Activated naive CD8-positive, alpha-beta T cell (primary cell): ENCODE measurements around the gene RFX2.

Experiments
- H3K27ac Mint-ChIP-seq: one replicate; pipeline ENCODE4 v1.8.0; 2021; ENCODE audit warnings: mixed read lengths
- H3K27me3 Mint-ChIP-seq: one replicate; pipeline ENCODE4 v1.8.0; 2021; ENCODE audit warnings: mixed read lengths
- H3K36me3 Mint-ChIP-seq: one replicate; pipeline ENCODE4 v1.8.0; 2021; ENCODE audit warnings: mixed read lengths
- H3K4me1 Mint-ChIP-seq: one replicate; pipeline ENCODE4 v1.8.0; 2021; ENCODE audit warnings: low read depth, mixed read lengths
- H3K4me3 Mint-ChIP-seq: one replicate; pipeline ENCODE4 v1.8.0; 2021; ENCODE audit warnings: mild to moderate bottlenecking, mixed read lengths
- H3K9me3 Mint-ChIP-seq: one replicate; pipeline ENCODE4 v1.8.0; 2021; ENCODE audit warnings: low read depth, mixed read lengths

Gene RFX2

DNA sequence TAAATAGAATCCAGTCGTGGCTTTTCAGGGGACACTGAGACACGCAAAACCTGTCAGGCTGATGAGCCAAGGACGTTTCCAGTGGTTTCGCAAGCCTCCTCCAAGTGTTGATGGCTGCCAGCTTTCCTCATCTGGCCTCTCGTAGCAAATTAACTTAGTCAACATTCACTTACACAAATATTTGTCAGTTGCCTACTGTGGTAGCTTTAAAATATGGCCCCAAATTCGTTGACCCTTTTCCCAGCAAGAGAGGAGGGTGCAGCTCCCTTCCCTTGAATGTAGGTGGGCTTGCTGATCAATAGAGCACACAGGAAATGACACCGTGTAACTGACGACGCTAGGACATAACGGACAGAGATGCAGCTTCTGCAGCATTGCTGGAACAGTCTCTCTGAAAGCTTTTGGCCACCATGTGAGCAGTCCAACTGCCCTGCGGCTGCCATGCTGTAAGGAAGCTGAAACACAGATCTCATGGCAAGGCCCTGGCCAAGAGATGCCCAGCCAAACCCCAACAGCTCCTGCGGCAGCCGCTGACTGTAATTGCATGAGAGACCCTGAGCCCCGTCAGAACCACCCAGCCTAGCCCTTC lies 126.8 kb downstream of the RFX2 start:
- Mint-ChIP-seq H3K27me3 (no peaks in the 10 kb centered on the region), H3K4me3 (no peak overlapping the region), H3K27ac (peak overlapping the region; percentile 75), H3K4me1 (peaks cover 27% of the 10 kb centered on the region), H3K36me3 (no peaks in the 10 kb centered on the region), H3K9me3 (no peaks in the 10 kb centered on the region)

DNA sequence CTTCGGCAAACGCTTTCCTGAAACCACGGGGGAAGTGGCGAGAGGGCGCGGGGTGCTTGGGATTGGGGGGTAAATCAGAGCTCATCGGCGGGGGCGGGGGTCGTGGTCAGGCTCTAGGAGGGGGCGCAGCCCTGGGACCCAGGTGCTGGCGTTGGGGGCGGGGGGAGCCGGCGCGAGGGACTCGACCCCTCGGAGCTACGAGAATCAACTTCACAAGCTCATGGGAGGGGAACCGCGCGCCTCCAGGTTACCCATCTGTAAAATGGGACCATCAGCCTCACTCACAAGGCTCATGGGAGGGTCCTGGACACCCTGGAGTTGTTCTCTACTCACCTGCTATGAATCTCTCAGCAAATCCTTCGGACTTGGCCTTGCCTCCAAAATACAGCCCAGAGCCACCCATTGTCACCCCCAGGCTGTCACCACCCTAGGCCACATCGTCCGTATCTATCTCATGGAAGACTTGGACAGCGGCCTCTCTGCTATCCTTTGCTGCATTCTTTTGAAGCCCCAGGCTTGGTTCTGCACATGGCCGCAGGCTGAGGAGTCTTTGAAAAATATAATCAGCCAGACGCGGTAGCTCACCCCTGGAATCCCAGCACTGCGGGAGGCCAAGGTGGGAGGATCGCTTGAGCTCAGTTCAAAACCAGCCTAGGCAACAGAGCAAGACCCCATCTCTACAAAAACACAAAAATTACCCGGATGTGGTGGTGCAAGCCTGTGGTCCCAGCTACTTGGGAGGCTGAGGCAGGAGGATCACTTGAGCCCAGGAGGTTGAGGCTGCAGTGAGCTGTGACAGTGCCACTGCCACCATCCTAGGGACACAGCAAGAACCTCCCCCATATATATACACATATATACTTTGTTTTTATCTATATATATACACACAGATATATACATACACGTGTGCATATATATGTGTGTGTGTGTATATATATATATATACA lies 131.4 kb downstream of the RFX2 start:
- H3K9me3 Mint-ChIP-seq: no peaks in the 10 kb centered on the region
- H3K4me3 Mint-ChIP-seq: peak overlapping the region; percentile 97
- H3K27me3 Mint-ChIP-seq: no peaks in the 10 kb centered on the region
- H3K36me3 Mint-ChIP-seq: peaks cover 8% of the 10 kb centered on the region
- peaks cover 54% of the 10 kb centered on the region for H3K4me1 Mint-ChIP-seq
- peak overlapping the region; percentile 96 for H3K27ac Mint-ChIP-seq

GRCh38 chr19:5977785-5978605 lies 132.3 kb downstream of the RFX2 start, which contains the start of gene RANBP3:
Gene RANBP3 (minus strand): TSS chr19:5978140. CDS start chr19:5978082, 58 bp downstream.
- H3K36me3 Mint-ChIP-seq: peaks cover 8% of the 10 kb centered on the region
- H3K4me3 Mint-ChIP-seq: peak within 1 kb of the TSS; percentile 97
- H3K9me3 Mint-ChIP-seq: no peaks in the 10 kb centered on the region

GRCh38 chr19:5977222-5977784 lies 133.0 kb downstream of the RFX2 start:
- Mint-ChIP-seq H3K27me3 (no peaks in the 10 kb centered on the region), H3K4me3 (peak overlapping the region; percentile 97), H3K9me3 (no peaks in the 10 kb centered on the region), H3K36me3 (peaks cover 8% of the 10 kb centered on the region), H3K4me1 (peaks cover 53% of the 10 kb centered on the region), H3K27ac (peak overlapping the region; percentile 97)

More at GRCh38 chr19:5977785-5978605, 132.3 kb downstream of the RFX2 start, which contains the start of gene RANBP3:
- Mint-ChIP-seq H3K27me3 (no peaks in the 10 kb centered on the region), H3K4me1 (peaks cover 50% of the 10 kb centered on the region), H3K27ac (peak within 1 kb of the TSS; percentile 97)

DNA sequence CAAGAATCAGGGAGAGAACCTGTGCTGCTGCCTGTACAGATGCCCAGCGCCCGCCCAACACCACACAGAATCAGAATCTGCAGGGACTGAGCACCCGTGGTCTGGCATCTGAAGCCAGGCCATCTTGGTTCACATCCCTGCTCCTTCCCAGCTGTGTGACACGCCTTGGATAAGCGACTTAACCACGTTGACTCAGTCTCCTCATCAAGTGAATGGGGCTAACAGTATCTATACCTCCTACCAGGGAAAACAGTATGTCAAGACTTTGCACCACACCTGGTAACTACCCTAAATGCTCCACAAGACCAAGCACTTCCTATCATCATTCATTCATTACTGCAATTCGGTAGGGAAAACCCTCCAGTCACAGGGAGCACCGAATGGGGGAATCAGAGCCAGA lies 133.5 kb downstream of the RFX2 start:
- peaks cover 8% of the 10 kb centered on the region for H3K36me3 Mint-ChIP-seq
- H3K9me3 Mint-ChIP-seq: no peaks in the 10 kb centered on the region
- H3K27ac Mint-ChIP-seq: peak overlapping the region; percentile 97
- peak overlapping the region; percentile 97 for H3K4me3 Mint-ChIP-seq
- H3K27me3 Mint-ChIP-seq: no peaks in the 10 kb centered on the region
- H3K4me1 Mint-ChIP-seq: peaks cover 58% of the 10 kb centered on the region

DNA sequence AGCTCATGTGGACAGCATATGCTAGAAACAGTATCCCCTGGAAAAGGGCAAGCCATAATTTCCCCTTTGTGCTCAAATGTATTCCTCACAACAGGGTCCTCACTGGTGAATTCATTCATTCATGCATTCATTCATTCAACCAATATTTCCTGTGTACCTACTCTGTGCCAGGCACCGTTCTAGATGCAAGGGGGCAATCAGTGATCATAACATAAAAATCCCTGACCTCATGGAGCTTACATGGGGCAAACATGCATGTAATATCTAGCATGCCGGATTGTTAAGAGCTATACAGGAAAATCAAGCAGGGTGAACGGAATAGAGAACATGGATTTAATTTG lies 134.9 kb downstream of the RFX2 start:
- H3K4me1 Mint-ChIP-seq: peaks cover 69% of the 10 kb centered on the region
- H3K4me3 Mint-ChIP-seq: peak overlapping the region; percentile 97
- peak overlapping the region; percentile 87 for H3K27ac Mint-ChIP-seq
- no peaks in the 10 kb centered on the region for H3K9me3 Mint-ChIP-seq
- H3K27me3 Mint-ChIP-seq: no peaks in the 10 kb centered on the region
- peaks cover 12% of the 10 kb centered on the region for H3K36me3 Mint-ChIP-seq

DNA sequence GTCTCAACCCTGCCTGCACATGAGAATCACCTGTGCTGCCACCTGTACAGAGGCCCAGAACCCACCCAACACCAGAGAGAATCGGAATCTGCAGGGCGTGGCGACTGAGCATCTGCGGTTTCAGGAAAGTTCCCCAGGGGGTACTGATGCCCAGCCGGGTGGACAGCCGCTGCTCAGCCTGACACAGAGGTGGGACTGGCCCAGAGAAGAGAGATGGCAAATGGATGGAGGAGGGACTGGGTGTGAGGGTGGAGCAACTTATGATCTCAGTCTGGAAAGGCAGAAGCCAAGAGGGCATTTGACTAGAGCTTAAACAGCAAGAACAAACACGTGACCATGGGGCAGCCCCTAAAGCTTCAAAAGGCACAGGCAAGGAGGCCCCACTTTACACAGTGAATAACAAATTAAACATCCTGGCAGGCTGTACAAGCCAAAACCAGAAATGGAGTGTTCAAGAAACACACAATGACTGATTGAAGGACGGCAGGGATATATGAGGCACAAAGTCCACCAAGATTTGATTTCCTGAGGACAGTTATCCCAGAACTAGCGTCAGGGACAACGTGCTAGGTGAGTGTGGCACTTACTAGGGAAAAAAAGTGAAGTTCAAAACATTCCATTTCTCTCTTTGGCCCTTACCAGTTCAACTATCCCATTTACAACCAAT lies 135.4 kb downstream of the RFX2 start:
- Mint-ChIP-seq H3K9me3 (no peaks in the 10 kb centered on the region), H3K4me1 (peaks cover 73% of the 10 kb centered on the region), H3K4me3 (peak overlapping the region; percentile 97), H3K27ac (peak overlapping the region; percentile 87), H3K27me3 (no peaks in the 10 kb centered on the region), H3K36me3 (peaks cover 12% of the 10 kb centered on the region)

GRCh38 chr19:5973867-5974635 lies 136.2 kb downstream of the RFX2 start:
- Mint-ChIP-seq H3K27ac (peak overlapping the region; percentile 87), H3K27me3 (no peaks in the 10 kb centered on the region), H3K36me3 (peaks cover 12% of the 10 kb centered on the region), H3K4me1 (peaks cover 79% of the 10 kb centered on the region), H3K9me3 (no peaks in the 10 kb centered on the region), H3K4me3 (peak overlapping the region; percentile 97)

DNA sequence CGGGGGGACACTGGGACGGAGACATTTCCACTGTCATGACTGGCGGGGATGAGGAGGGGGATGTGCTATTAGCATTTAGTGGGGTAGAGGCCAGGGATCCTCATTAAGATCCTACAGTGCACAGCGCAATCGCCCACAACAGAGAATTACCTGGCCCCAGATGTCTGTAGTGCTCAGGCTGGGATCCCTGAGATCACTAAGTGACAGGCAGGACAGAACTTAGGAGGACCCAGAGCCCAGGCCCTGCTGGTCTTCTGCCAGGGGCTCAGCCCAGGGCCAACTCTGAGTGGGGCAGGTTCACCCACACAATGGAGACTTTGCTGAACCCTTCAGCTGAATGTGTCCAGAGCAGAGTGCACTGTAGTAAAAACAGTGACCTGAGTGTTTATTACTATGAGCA lies 136.9 kb downstream of the RFX2 start:
- no peaks in the 10 kb centered on the region for H3K9me3 Mint-ChIP-seq
- no peak overlapping the region for H3K4me3 Mint-ChIP-seq
- no peaks in the 10 kb centered on the region for H3K27me3 Mint-ChIP-seq
- peaks cover 12% of the 10 kb centered on the region for H3K36me3 Mint-ChIP-seq
- peaks cover 82% of the 10 kb centered on the region for H3K4me1 Mint-ChIP-seq
- peak overlapping the region; percentile 16 for H3K27ac Mint-ChIP-seq

DNA sequence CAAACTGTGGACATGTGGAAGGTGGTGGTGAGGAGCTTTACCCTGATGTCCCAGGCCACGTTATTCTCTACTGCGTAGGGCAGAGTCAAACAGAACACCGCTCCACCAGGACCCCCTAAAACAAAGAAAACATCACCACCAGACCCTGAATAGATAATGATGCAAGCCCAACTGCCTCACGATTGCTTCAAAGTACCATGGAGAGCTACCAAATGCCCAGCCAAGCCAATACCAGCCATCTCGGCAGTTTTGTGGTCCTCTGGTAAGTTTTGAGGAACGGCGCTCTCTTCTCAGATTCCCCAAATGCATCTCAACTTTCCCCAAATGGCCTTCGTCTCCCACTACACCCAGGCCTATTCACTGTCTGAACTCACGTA lies 138.0 kb downstream of the RFX2 start:
- H3K9me3 Mint-ChIP-seq: no peaks in the 10 kb centered on the region
- H3K27me3 Mint-ChIP-seq: no peaks in the 10 kb centered on the region
- H3K27ac Mint-ChIP-seq: peak overlapping the region; percentile 64
- no peak overlapping the region for H3K4me3 Mint-ChIP-seq
- H3K36me3 Mint-ChIP-seq: peaks cover 12% of the 10 kb centered on the region
- peaks cover 87% of the 10 kb centered on the region for H3K4me1 Mint-ChIP-seq

- Mint-ChIP-seq H3K27ac (peak overlapping the region; percentile 79), H3K36me3 (peaks cover 12% of the 10 kb centered on the region), H3K9me3 (no peaks in the 10 kb centered on the region), H3K27me3 (no peaks in the 10 kb centered on the region), H3K4me1 (peaks cover 89% of the 10 kb centered on the region), H3K4me3 (no peak overlapping the region)
Measured at GRCh38 chr19:5971714-5972354, 138.5 kb downstream of the RFX2 start.

DNA sequence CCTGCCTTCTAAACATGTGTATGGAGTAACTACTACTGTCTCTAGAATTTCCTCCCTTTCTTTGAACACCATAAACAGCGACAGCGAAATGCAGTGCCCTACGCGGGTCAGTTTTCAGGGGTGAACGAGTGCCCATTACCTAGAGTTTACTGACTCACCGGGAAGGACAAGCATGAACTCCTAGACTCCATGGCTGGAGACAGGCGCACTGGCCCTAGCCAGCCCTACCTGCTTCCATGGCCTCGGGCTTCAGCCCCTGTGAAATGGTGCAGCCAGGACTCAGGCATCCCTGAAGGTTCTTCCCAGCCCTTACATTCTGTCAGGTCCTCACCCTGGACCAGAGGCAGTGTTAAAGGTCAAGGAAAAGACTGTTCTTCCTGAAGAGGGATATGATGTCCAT lies 140.8 kb downstream of the RFX2 start:
- Mint-ChIP-seq H3K4me3 (no peak overlapping the region), H3K27me3 (no peaks in the 10 kb centered on the region), H3K27ac (peak overlapping the region; percentile 72), H3K4me1 (peaks cover 89% of the 10 kb centered on the region), H3K9me3 (no peaks in the 10 kb centered on the region), H3K36me3 (peaks cover 4% of the 10 kb centered on the region)
